Lower lobe of right lung (tissue), 2 donors: Measurements from ENCODE around the gene SEMA3E. TPM values are rescaled to one million over a fixed set of nuclear protein-coding genes. Genes with fewer than 3 reads are reported as not detected.

Experiments
- ATAC-seq, 2 donors: fragments of 200-7000 bp; cut with Tn5 transposase; one replicate each; pipeline ENCODE4 v1.9.1; 2020 to 2022; ENCODE audit warnings: mild to moderate bottlenecking in 2 of 2, moderate library complexity in 2 of 2
- DNase-seq: peaks from one replicate; pipeline ENCODE4 v3.0.0-alpha.2; 2020
- H3K27ac ChIP-seq: fragments of 200-600 bp; one replicate; pipeline ENCODE4 v1.8.0; 2022
- H3K27me3 ChIP-seq: fragments of 200-600 bp; one replicate; pipeline ENCODE4 v1.8.0; 2022; ENCODE audit warnings: low read depth
- H3K36me3 ChIP-seq: fragments of 200-600 bp; one replicate; pipeline ENCODE4 v1.8.0; 2022; ENCODE audit warnings: mild to moderate bottlenecking
- H3K4me1 ChIP-seq: fragments of 200-600 bp; one replicate; pipeline ENCODE4 v1.8.0; 2022
- H3K4me3 ChIP-seq: fragments of 200-600 bp; one replicate; pipeline ENCODE4 v1.8.0; 2022; ENCODE audit warnings: mild to moderate bottlenecking
- H3K9me3 ChIP-seq: fragments of 200-600 bp; one replicate; pipeline ENCODE4 v1.8.0; 2022
- intact Hi-C: fragments of 100-400 bp; cut with DNase I; formaldehyde crosslinking; loops from one replicate; pipeline ENCODE4 v1.11.0; 2022
- total RNA-seq: library from RNA; stranded (reverse); fragmentation: NEBNext Ultra II Directional; extraction: Animal tissue kit (Norgen Biotek cat#: 25700); gene quantifications from one replicate; pipeline ENCODE4 v1.2.1, GENCODE V29; 2021
- TF ChIP-seq, protein P1 (sequence below): fragments of 200-600 bp; IDR thresholded peaks from one replicate; pipeline ENCODE4 v1.8.0; 2022; ENCODE audit warnings: antibody characterized with exemption, mild to moderate bottlenecking
- donor health status: DM: no; HTN: yes; CAD: no; lungs with severe emphysema.

SEMA3E gene
- total RNA-seq, 1 donor from 2014 or later: 8.8 TPM

DNA sequence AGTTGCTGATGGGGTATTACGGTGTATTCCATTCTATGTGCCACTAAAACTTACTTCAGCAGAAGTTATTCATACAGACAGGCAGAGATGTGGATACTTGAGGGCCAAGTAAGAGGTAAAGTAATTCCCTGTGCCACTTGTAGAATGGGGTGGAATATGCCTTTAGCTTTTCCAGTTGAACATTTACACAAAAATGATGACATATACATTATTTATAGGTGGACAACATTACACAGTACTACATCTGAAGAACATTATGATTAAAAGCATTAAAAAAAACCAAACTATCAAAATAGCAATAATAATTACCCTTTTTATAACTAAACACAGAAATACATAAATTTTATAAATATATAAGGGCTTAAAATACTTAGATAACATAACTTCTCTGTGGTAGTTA lies 3.5 kb upstream of the SEMA3E start:
- Histone ChIP-seq H3K36me3 (no peaks in the 10 kb centered on the region), H3K27me3 (no peaks in the 10 kb centered on the region), H3K27ac (no peak overlapping the region), H3K9me3 (no peaks in the 10 kb centered on the region), H3K4me1 (no peaks in the 10 kb centered on the region), H3K4me3 (no peak overlapping the region)
- ATAC-seq (no peak), DNase-seq (no peak)
- TF ChIP-seq, protein P1, sequence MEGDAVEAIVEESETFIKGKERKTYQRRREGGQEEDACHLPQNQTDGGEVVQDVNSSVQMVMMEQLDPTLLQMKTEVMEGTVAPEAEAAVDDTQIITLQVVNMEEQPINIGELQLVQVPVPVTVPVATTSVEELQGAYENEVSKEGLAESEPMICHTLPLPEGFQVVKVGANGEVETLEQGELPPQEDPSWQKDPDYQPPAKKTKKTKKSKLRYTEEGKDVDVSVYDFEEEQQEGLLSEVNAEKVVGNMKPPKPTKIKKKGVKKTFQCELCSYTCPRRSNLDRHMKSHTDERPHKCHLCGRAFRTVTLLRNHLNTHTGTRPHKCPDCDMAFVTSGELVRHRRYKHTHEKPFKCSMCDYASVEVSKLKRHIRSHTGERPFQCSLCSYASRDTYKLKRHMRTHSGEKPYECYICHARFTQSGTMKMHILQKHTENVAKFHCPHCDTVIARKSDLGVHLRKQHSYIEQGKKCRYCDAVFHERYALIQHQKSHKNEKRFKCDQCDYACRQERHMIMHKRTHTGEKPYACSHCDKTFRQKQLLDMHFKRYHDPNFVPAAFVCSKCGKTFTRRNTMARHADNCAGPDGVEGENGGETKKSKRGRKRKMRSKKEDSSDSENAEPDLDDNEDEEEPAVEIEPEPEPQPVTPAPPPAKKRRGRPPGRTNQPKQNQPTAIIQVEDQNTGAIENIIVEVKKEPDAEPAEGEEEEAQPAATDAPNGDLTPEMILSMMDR: no peak
- intact Hi-C loops: loop anchor here (10.0 kb wide), 1 partner anchor 238 kb away; no protein-coding TSS in a partner anchor

DNA sequence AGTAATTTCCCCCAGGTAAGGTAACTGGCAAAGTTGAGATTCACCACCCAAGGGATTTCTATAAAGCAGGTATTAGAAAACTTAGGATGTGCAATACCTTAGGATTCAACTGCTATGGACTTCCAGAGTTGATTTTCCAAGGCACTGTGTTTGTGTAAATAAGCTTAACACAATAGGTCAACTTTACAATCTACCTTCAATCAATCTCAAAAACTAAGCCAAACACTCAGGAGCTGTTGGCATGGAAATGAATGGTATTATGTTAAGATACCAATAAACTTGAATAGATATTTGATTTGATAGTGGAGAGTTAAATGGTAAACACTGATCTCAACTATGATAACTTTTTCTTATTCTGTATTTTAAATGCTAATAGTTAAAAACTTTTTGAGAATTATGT lies 762 bp upstream of the SEMA3E start:
- TF ChIP-seq, protein P1: no peak
- intact Hi-C loops: loop anchor here (10.0 kb wide), 1 partner anchor 235 kb away; no protein-coding TSS in a partner anchor
- Histone ChIP-seq H3K4me1 (no peaks in the 10 kb centered on the region), H3K9me3 (no peaks in the 10 kb centered on the region), H3K27ac (no peak overlapping the region), H3K36me3 (no peaks in the 10 kb centered on the region), H3K4me3 (no peak overlapping the region), H3K27me3 (no peaks in the 10 kb centered on the region)
- ATAC-seq (no peak), DNase-seq (no peak)

DNA sequence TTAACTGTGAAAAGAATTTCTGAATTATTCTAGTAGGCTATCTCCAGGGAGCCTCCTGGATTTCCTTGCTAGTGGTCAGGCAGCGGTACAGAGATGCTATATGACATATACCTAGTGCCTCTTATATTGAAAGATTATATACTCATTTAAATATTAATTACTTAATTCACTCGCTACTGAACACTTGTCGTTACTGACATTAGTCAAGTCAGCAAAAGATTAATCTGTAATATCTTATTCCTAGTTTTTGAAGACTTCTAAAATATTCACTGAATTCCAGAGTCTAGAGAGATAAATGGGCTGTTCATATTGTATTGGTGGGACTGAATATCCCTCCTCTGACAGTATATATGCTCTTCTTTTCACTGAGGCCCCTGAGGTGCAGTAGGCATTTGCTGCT lies 2.9 kb downstream of the SEMA3E start:
- H3K36me3 ChIP-seq: no peaks in the 10 kb centered on the region
- no peaks in the 10 kb centered on the region for H3K9me3 ChIP-seq
- H3K4me3 ChIP-seq: no peak overlapping the region
- TF ChIP-seq, protein P1: no peak
- no peak overlapping the region for H3K27ac ChIP-seq
- DNase-seq (no peak), ATAC-seq (no peak)
- no peaks in the 10 kb centered on the region for H3K27me3 ChIP-seq
- intact Hi-C loops: no loop called here
- H3K4me1 ChIP-seq: no peaks in the 10 kb centered on the region

DNA sequence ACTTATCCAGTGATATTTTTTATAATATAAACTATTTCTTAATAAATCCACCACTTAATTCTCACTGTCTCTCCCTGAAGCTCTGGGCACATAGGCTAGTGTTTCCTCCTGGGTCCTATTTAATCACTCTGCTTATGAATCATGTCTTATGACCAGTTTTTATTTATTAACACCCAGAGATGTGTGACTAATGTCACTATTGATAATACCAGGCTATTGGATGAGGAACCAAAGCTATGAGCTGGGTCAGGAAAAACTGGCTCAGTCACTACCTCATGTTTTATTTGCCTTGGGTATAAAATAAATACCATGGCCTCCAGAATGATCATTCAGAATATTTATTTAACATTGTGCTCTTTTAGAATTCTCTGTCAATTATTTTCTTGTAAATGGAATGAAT lies 5.2 kb downstream of the SEMA3E start:
- ATAC-seq (peak in 1 of 2 donors; percentile 38), DNase-seq (no peak)
- Histone ChIP-seq H3K36me3 (no peaks in the 10 kb centered on the region), H3K4me3 (no peak overlapping the region), H3K27ac (no peak overlapping the region), H3K27me3 (no peaks in the 10 kb centered on the region), H3K4me1 (no peaks in the 10 kb centered on the region), H3K9me3 (no peaks in the 10 kb centered on the region)
- TF ChIP-seq, protein P1: no peak
- intact Hi-C loops: no loop called here

DNA sequence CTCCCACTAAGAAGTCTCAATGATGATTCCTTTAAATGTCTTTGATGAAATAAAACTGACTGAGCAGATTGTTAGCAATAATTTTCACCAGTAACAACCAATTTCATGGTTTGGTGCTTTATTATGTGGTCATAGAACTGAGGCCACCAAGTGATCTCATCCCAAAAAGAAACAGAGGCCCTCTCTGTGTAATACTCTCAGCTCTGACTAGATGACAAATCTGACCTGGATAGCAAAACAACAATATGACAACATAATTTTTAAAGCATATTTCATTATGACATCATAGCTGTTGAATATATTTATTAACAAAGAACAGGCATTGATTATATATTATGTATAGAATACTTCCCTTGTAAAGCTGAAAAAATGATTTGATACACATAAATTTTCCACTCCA lies 5.9 kb downstream of the SEMA3E start:
- ATAC-seq (no peak), DNase-seq (no peak)
- Histone ChIP-seq H3K27ac (no peak overlapping the region), H3K4me3 (no peak overlapping the region), H3K27me3 (no peaks in the 10 kb centered on the region), H3K9me3 (no peaks in the 10 kb centered on the region), H3K4me1 (no peaks in the 10 kb centered on the region), H3K36me3 (no peaks in the 10 kb centered on the region)
- TF ChIP-seq, protein P1: no peak
- intact Hi-C loops: no loop called here
